Neural cell (in vitro differentiated cells): ENCODE data around the gene HIVEP3. TPM values are rescaled to one million over a fixed set of nuclear protein-coding genes. Genes with fewer than 3 reads are reported as not detected.

Experiments
- H2AFZ ChIP-seq: fragments of 200-600, 300-800 bp; sonication (generic), shearing (Covaris generic); 2 replicates; pipeline ENCODE4 v1.6.0; 2014; ENCODE audit warnings: low read depth, mild to moderate bottlenecking, antibody characterized with exemption, low read length, moderate library complexity
- H3F3A ChIP-seq: fragments of 200-600 bp; shearing (Covaris generic); 2 replicates; pipeline ENCODE4 v1.6.1; 2016; ENCODE audit warnings: mild to moderate bottlenecking, moderate library complexity, mixed read lengths, antibody characterized with exemption, low read length; ENCODE audit not compliant: insufficient read depth, poor library complexity, severe bottlenecking
- H3K27ac ChIP-seq: fragments of 200-600, 300-800 bp; sonication (generic), shearing (Covaris generic); 2 replicates; pipeline ENCODE4 v1.5.1; 2014; ENCODE audit warnings: mild to moderate bottlenecking, low read length, moderate library complexity
- H3K27me3 ChIP-seq: fragments of 300-800, 200-600 bp; sonication (generic), shearing (Covaris generic); 2 replicates; pipeline ENCODE4 v1.6.0; 2014; ENCODE audit warnings: mild to moderate bottlenecking, low read depth, low read length, moderate library complexity; ENCODE audit not compliant: insufficient read depth
- H3K36me3 ChIP-seq: fragments of 300-800, 200-600 bp; sonication (generic), shearing (Covaris generic); 2 replicates; pipeline ENCODE4 v1.5.1; 2014; ENCODE audit warnings: mild to moderate bottlenecking, antibody characterized with exemption, low read length, moderate library complexity; ENCODE audit not compliant: insufficient read depth
- H3K4me2 ChIP-seq: fragments of 300-800, 200-600 bp; sonication (generic), shearing (Covaris generic); 2 replicates; pipeline ENCODE4 v1.6.0; 2014; ENCODE audit warnings: mild to moderate bottlenecking, low read length
- H3K4me3 ChIP-seq: fragments of 300-800, 200-600 bp; sonication (generic), shearing (Covaris generic); 2 replicates; pipeline ENCODE4 v1.5.1; 2014; ENCODE audit warnings: mild to moderate bottlenecking, low read length, moderate library complexity
- H3K79me2 ChIP-seq: fragments of 200-600 bp; shearing (Covaris generic); replicated peaks from 2 replicates; pipeline ENCODE4 v1.6.0; 2014; ENCODE audit warnings: mild to moderate bottlenecking, low read length, moderate library complexity; ENCODE audit not compliant: insufficient read depth
- H3K9ac ChIP-seq: fragments of 300-800, 200-600 bp; sonication (generic), shearing (Covaris generic); 2 replicates; pipeline ENCODE4 v1.6.1; 2016; ENCODE audit warnings: mild to moderate bottlenecking, low read length, mixed read lengths
- H3K9me2 ChIP-seq: fragments of 200-600 bp; shearing (Covaris generic); 2 replicates; pipeline ENCODE4 v1.6.1; 2016; ENCODE audit warnings: mild to moderate bottlenecking, low read length, mixed read lengths; ENCODE audit not compliant: insufficient read depth
- H3K9me3 ChIP-seq: fragments of 200-600, 300-800 bp; sonication (generic), shearing (Covaris generic); 2 replicates; pipeline ENCODE4 v1.6.1; 2016; ENCODE audit warnings: mild to moderate bottlenecking, mixed run types, low read length, moderate library complexity, mixed read lengths
- H4K20me1 ChIP-seq: fragments of 200-600 bp; shearing (Covaris generic); 2 replicates; pipeline ENCODE4 v1.6.1; 2016; ENCODE audit warnings: mild to moderate bottlenecking, mixed run types; ENCODE audit not compliant: insufficient read depth
- CTCF ChIP-seq: fragments of 450-650 bp; IDR thresholded peaks from 2 replicates; pipeline ENCODE4 v1.5.1; 2014; ENCODE audit warnings: antibody characterized with exemption, mild to moderate bottlenecking, moderate library complexity; ENCODE audit not compliant: poor library complexity, severe bottlenecking
- EP300 ChIP-seq: fragments of 450-650 bp; conservative IDR thresholded peaks from 2 replicates; pipeline ENCODE4 v1.6.1; 2014; ENCODE audit warnings: antibody characterized with exemption, mild to moderate bottlenecking, moderate library complexity; ENCODE audit not compliant: poor library complexity, severe bottlenecking
- EZH2 ChIP-seq: fragments of 200-600, 300-800 bp; shearing (Covaris generic), sonication (generic); IDR thresholded peaks from 2 replicates; pipeline ENCODE4 v1.6.1; 2014; ENCODE audit warnings: antibody characterized with exemption, low read length, borderline replicate concordance, mild to moderate bottlenecking; ENCODE audit not compliant: insufficient read depth, poor library complexity, severe bottlenecking
- MXI1 ChIP-seq: fragments of 450-650 bp; conservative IDR thresholded peaks from 2 replicates; pipeline ENCODE4 v1.6.1; 2014; ENCODE audit warnings: antibody characterized with exemption, mild to moderate bottlenecking; ENCODE audit not compliant: poor library complexity, severe bottlenecking
- POLR2AphosphoS5 ChIP-seq: IDR thresholded peaks from 2 replicates; pipeline ENCODE4 v1.6.1; 2012
- RAD21 ChIP-seq: fragments of 450-650 bp; conservative IDR thresholded peaks from 2 replicates; pipeline ENCODE4 v1.6.1; 2014; ENCODE audit warnings: antibody characterized with exemption, mild to moderate bottlenecking, moderate library complexity
- REST ChIP-seq: IDR thresholded peaks from 2 replicates; pipeline ENCODE4 v1.6.1; 2012; ENCODE audit warnings: borderline replicate concordance
- SMC3 ChIP-seq: fragments of 450-650 bp; conservative IDR thresholded peaks from 2 replicates; pipeline ENCODE4 v1.6.1; 2014; ENCODE audit warnings: antibody characterized with exemption, mild to moderate bottlenecking, moderate library complexity; ENCODE audit not compliant: poor library complexity
- TAF1 ChIP-seq: IDR thresholded peaks from 2 replicates; pipeline ENCODE4 v1.6.1; 2012; ENCODE audit warnings: low read depth
- polyA plus RNA-seq: library from polyadenylated mRNA; depleted of rRNA; stranded (reverse); fragments of >200 nt; gene quantifications from 2 replicates; pipeline ENCODE4 v1.2.3, GENCODE V29; 2014

Gene HIVEP3
- polyA plus RNA-seq, 1 donor from 2014 or later: 2.6 TPM

DNA sequence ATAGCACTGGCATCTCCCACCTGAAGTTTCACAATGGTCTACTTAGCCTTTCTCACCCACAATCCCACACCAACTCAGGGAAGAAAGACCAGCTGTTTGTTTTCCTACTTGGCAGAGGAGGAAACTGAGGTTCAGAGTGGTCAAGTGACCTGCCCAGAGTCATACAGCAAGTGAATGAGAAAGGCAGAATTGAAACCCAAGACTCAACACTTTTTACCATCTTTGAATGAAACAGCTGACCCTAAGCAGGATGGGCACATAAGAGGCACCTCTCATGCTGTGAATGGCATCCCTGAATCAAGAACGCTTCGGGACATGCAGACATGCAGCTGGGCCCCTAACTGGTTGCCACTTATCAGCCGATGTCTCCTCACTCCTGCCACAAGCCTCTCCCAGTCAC, 193.8 kb downstream of the HIVEP3 start:
- Histone ChIP-seq H3K9ac (no peak overlapping the region), H3K79me2 (no peaks in the 10 kb centered on the region), H3K9me3 (no peaks in the 10 kb centered on the region), H2AFZ (no peak overlapping the region), H3K4me2 (no peak overlapping the region), H3K9me2 (no peaks in the 10 kb centered on the region), H3K36me3 (no peaks in the 10 kb centered on the region), H3K27ac (no peak overlapping the region), H3K4me3 (no peak overlapping the region), H4K20me1 (no peaks in the 10 kb centered on the region), H3K27me3 (no peaks in the 10 kb centered on the region), H3F3A (no peaks in the 10 kb centered on the region)
- TF ChIP-seq MXI1 (no peak), RAD21 (no peak), EZH2 (no peak), TAF1 (no peak), CTCF (no peak), POLR2AphosphoS5 (no peak), SMC3 (no peak)

DNA sequence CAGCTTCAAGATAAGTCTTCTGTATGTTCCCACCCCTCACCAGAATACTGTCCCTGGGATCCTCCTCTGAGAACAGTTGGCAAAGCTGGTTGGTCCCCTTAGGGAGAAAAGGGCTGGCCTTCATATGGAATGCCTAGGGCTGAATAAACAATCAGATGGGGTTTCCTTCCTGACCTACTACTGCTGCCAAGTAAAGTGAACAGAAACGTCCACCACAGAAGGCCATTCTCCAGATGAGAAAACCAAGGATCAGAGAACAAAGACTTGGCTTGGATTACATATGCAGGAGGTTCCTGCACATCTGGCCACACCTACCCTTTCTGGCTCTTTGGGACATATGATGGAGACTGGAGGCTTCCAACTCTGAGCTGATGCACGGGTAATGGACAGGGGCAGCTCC, 194.5 kb downstream of the HIVEP3 start:
- H3K4me3 ChIP-seq: no peak overlapping the region
- no peaks in the 10 kb centered on the region for H4K20me1 ChIP-seq
- TF ChIP-seq CTCF (no peak), RAD21 (no peak), MXI1 (no peak), SMC3 (no peak), POLR2AphosphoS5 (no peak), REST (no peak), EZH2 (no peak), EP300 (no peak), TAF1 (no peak)
- no peaks in the 10 kb centered on the region for H3K79me2 ChIP-seq
- H3K27me3 ChIP-seq: no peaks in the 10 kb centered on the region
- H3K36me3 ChIP-seq: no peaks in the 10 kb centered on the region
- H3K4me2 ChIP-seq: no peak overlapping the region
- no peak overlapping the region for H2AFZ ChIP-seq
- H3K9me2 ChIP-seq: no peaks in the 10 kb centered on the region
- H3K27ac ChIP-seq: no peak overlapping the region
- no peaks in the 10 kb centered on the region for H3F3A ChIP-seq
- H3K9me3 ChIP-seq: no peaks in the 10 kb centered on the region
- no peak overlapping the region for H3K9ac ChIP-seq
